Cardiac fibroblast (primary cell): ENCODE data around the gene TMEM183A.

Experiments
- DNase-seq, 2 donors: peaks; one replicate each; pipeline versions ENCODE4 v3.0.0 to v3.0.0-alpha.2; 2010; ENCODE audit warnings: low read depth in 2 of 2
- H3K4me3 ChIP-seq, 2 donors: replicated peaks in 1 of 2; 1 replicate in 1 of 2; 2 replicates in 1 of 2; pipeline ENCODE4 v1.5.1; 2011; ENCODE audit warnings: low read depth in 2 of 2, low read length in 2 of 2, mild to moderate bottlenecking in 2 of 2, moderate library complexity in 1 of 2
- CTCF ChIP-seq: IDR thresholded peaks from one replicate; pipeline ENCODE4 v1.5.1; 2011; ENCODE audit warnings: low read depth, mild to moderate bottlenecking, low read length, inconsistent platforms

Gene TMEM183A

GRCh38 chr1:202965422-202965821, 41.8 kb upstream of the TMEM183A start:
- TF ChIP-seq CTCF: no peak
- no peak for DNase-seq
- H3K4me3 ChIP-seq: no peak overlapping the region

- DNase-seq: no peak
- no peak for TF ChIP-seq CTCF
- H3K4me3 ChIP-seq: peak overlapping the region; percentile 96 to 97
These were observed 40.9 kb upstream of the TMEM183A start for GRCh38 chr1:202966006-202966898.

GRCh38 chr1:202967684-202968281, 39.4 kb upstream of the TMEM183A start:
- DNase-seq: no peak
- H3K4me3 ChIP-seq: peak overlapping the region; percentile 54 to 55
- no peak for TF ChIP-seq CTCF

- H3K4me3 ChIP-seq: no peak overlapping the region
- DNase-seq: no peak
- no peak for TF ChIP-seq CTCF
These were observed 38.8 kb upstream of the TMEM183A start for GRCh38 chr1:202968351-202968750.

GRCh38 chr1:202968895-202969295, 38.3 kb upstream of the TMEM183A start:
- peak; percentile 73 to 76 for DNase-seq
- no peak overlapping the region for H3K4me3 ChIP-seq

GRCh38 chr1:202972046-202972445, 35.1 kb upstream of the TMEM183A start:
- no peak for DNase-seq
- no peak for TF ChIP-seq CTCF

More at GRCh38 chr1:202968895-202969295, 38.3 kb upstream of the TMEM183A start:
- TF ChIP-seq CTCF: peak; percentile 82

More at GRCh38 chr1:202972046-202972445, 35.1 kb upstream of the TMEM183A start:
- H3K4me3 ChIP-seq: no peak overlapping the region
